B cell (primary cell): ENCODE measurements around the gene LRRC36. TPM values are rescaled to one million over a fixed set of nuclear protein-coding genes. Genes with fewer than 3 reads are reported as not detected.

Experiments used
- ATAC-seq: fragments of 200-7000 bp; cut with Tn5 transposase; one replicate; pipeline ENCODE4 v1.10.0; 2021; ENCODE audit warnings: low read depth, mild to moderate bottlenecking, moderate number of reproducible peaks, moderate library complexity
- CTCF ChIA-PET: fragments of 350-600 bp; sonication (Branson Sonifier 250); formaldehyde crosslinking; loops from one replicate; lab custom pipeline; 2021; ENCODE audit warnings: antibody characterized with exemption, inconsistent platforms; lab: Charles Lee
- POLR2A ChIA-PET: fragments of 350-600 bp; sonication (Branson Sonifier 250); formaldehyde crosslinking; loops from one replicate; lab custom pipeline; 2021; ENCODE audit warnings: antibody characterized with exemption; lab: Charles Lee
- DNase-seq: peaks from one replicate; pipeline ENCODE4 v3.0.0; 2013
- H2AFZ ChIP-seq: 2 replicates; pipeline ENCODE4 v1.6.1; 2012; ENCODE audit warnings: mild to moderate bottlenecking, low read depth, low read length; ENCODE audit not compliant: insufficient read depth, poor library complexity, severe bottlenecking
- H3K27ac ChIP-seq, 2 donors: 1 replicate in 1 of 2; 2 replicates in 1 of 2; pipeline ENCODE4 v1.5.1; 2012 to 2013; ENCODE audit warnings: low read length in 2 of 2, mild to moderate bottlenecking in 2 of 2, moderate library complexity in 1 of 2
- H3K27me3 ChIP-seq, 4 experiments: fragments of 200-600 bp in 1 of 4; sonication (generic) in 1 of 4; replicated peaks in 1 of 4; 1 replicate in 2 of 4; 2 replicates in 2 of 4; pipeline versions ENCODE4 v1.6.1 to v1.7.0; 2013 to 2016; ENCODE audit warnings: low read length in 3 of 4, mild to moderate bottlenecking in 2 of 4, mixed read lengths in 1 of 4, moderate library complexity in 1 of 4; ENCODE audit not compliant: insufficient read depth in 4 of 4, control insufficient read depth in 3 of 4; ENCODE audit errors: control extremely low read depth in 1 of 4
- H3K36me3 ChIP-seq, 2 experiments: replicated peaks in 1 of 2; 1 replicate in 1 of 2; 2 replicates in 1 of 2; pipeline versions ENCODE4 v1.6.1 to v1.7.1; 2013; ENCODE audit warnings: low read length in 1 of 2; ENCODE audit not compliant: insufficient read depth in 2 of 2, control insufficient read depth in 1 of 2; ENCODE audit errors: control extremely low read depth in 1 of 2, extremely low read depth in 1 of 2
- H3K4me1 ChIP-seq, 2 donors: fragments of 200-600 bp in 1 of 2; sonication (generic) in 1 of 2; 1 replicate in 1 of 2; 2 replicates in 1 of 2; pipeline versions ENCODE4 v1.5.1 to v1.6.1; 2013 to 2017; ENCODE audit warnings: low read length in 2 of 2; ENCODE audit not compliant: control insufficient read depth in 2 of 2, insufficient read depth in 2 of 2
- H3K4me2 ChIP-seq: replicated peaks from 2 replicates; pipeline ENCODE3; 2012; ENCODE audit warnings: mild to moderate bottlenecking, low read depth, low read length; ENCODE audit not compliant: poor library complexity, severe bottlenecking
- H3K4me3 ChIP-seq, 5 experiments: fragments of 200-600 bp in 1 of 5; sonication (generic) in 1 of 5; 1 replicate in 3 of 5; 2 replicates in 2 of 5; pipeline versions ENCODE4 v1.5.1 to v1.7.0; 2011 to 2016; ENCODE audit warnings: low read length in 4 of 5, mild to moderate bottlenecking in 4 of 5, low read depth in 2 of 5, control low read depth in 1 of 5, moderate library complexity in 1 of 5; ENCODE audit not compliant: insufficient read depth in 1 of 5; ENCODE audit errors: control extremely low read depth in 1 of 5, extremely low read depth in 1 of 5
- H3K79me2 ChIP-seq: fragments of 200-600 bp; sonication (generic); one replicate; pipeline ENCODE4 v1.6.0; 2016; ENCODE audit warnings: low read length; ENCODE audit not compliant: control insufficient read depth, insufficient read depth
- H3K9ac ChIP-seq: fragments of 200-600 bp; sonication (generic); 2 replicates; pipeline ENCODE4 v1.6.1; 2017; ENCODE audit warnings: mild to moderate bottlenecking, low read length, moderate library complexity
- H3K9me3 ChIP-seq, 3 donors: one replicate each; pipeline versions ENCODE4 v1.6.1 to v1.7.1; 2013; ENCODE audit warnings: low read length in 2 of 3; ENCODE audit not compliant: control insufficient read depth in 2 of 3, insufficient read depth in 1 of 3; ENCODE audit errors: control extremely low read depth in 1 of 3
- H4K20me1 ChIP-seq: 2 replicates; pipeline ENCODE4 v1.6.0; 2012; ENCODE audit warnings: mild to moderate bottlenecking, low read length; ENCODE audit not compliant: insufficient read depth, control insufficient read depth, poor library complexity, severe bottlenecking
- H3K27ac Mint-ChIP-seq: one replicate; pipeline ENCODE4 v1.8.0; 2021; ENCODE audit warnings: mixed read lengths
- H3K27me3 Mint-ChIP-seq: one replicate; pipeline ENCODE4 v1.8.0; 2021; ENCODE audit warnings: mixed read lengths
- H3K4me1 Mint-ChIP-seq: one replicate; pipeline ENCODE4 v1.8.0; 2021; ENCODE audit warnings: mixed read lengths
- H3K4me3 Mint-ChIP-seq: one replicate; pipeline ENCODE4 v1.8.0; 2021; ENCODE audit warnings: mixed read lengths
- H3K9me3 Mint-ChIP-seq: one replicate; pipeline ENCODE4 v1.8.0; 2022; ENCODE audit warnings: mixed read lengths; ENCODE audit not compliant: insufficient read depth
- CTCF ChIP-seq: fragments of 200-600 bp; IDR thresholded peaks from one replicate; pipeline ENCODE4 v1.8.0; 2022; ENCODE audit warnings: antibody characterized with exemption, mild to moderate bottlenecking
- EZH2 ChIP-seq: IDR thresholded peaks from 2 replicates; pipeline ENCODE4 v1.6.1; 2012; ENCODE audit warnings: borderline replicate concordance, low read depth, mild to moderate bottlenecking, moderate library complexity, low read length; ENCODE audit not compliant: insufficient read depth, poor library complexity, severe bottlenecking
- WGBS: methylation state at CpG from one replicate; pipeline ENCODE4 v1.1.5; 2013; ENCODE audit warnings: missing lambda C conversion rate; ENCODE audit not compliant: insufficient coverage; 5-methylcytosine and 5-hydroxymethylcytosine counted together
- intact Hi-C: fragments of 100-400 bp; cut with micrococcal nuclease; formaldehyde crosslinking; loops from one replicate; pipeline ENCODE4 v1.10.0; 2022
- polyA plus RNA-seq: library from polyadenylated mRNA; depleted of rRNA; stranded (reverse); fragments of >200 nt; gene quantifications from 2 replicates; pipeline ENCODE4 v1.2.3, GENCODE V29; 2012
- total RNA-seq, 2 donors: library from RNA; stranded (reverse); fragments of 120-200 nt in 1 of 2; gene quantifications; 1 replicate in 1 of 2; 2 replicates in 1 of 2; pipeline versions ENCODE4 v1.2.3 to v1.2.4, GENCODE V29; 2013 to 2022

Gene LRRC36
- total and polyA plus RNA-seq, 2 donors (not counting 1 experiment from before 2014, with no cell fraction given), result 0.98 TPM; not detected in 1

GRCh38 chr16:67336648-67337047 is 10.0 kb downstream of the LRRC36 start:
- peaks cover 7% of the 10 kb centered on the region for H3K27me3 Mint-ChIP-seq
- no peaks in the 10 kb centered on the region for H3K4me1 Mint-ChIP-seq
- no peaks in the 10 kb centered on the region for H3K9me3 Mint-ChIP-seq
- H3K9ac ChIP-seq, result no peak overlapping the region
- H3K4me3 ChIP-seq, result no peak overlapping the region
- H3K27ac ChIP-seq, result no peak overlapping the region
- ATAC-seq (no peak), DNase-seq (no peak)
- no peaks in the 10 kb centered on the region for H3K4me1 ChIP-seq
- H3K4me2 ChIP-seq, result no peak overlapping the region
- H2AFZ ChIP-seq, result no peak overlapping the region
- H3K27ac Mint-ChIP-seq, result no peak overlapping the region
- H4K20me1 ChIP-seq, result no peaks in the 10 kb centered on the region
- H3K79me2 ChIP-seq, result no peaks in the 10 kb centered on the region
- intact Hi-C loops, result no loop called here
- ChIA-PET CTCF (interaction anchor here (0.7 kb wide), 1 partner anchor 9 kb away, joined by 3 read pairs; no protein-coding TSS in a partner anchor), POLR2A (no interaction called here)
- TF ChIP-seq EZH2 (no peak), CTCF (no peak)
- WGBS, result no CpG with 5 or more reads among the region's 1 CpG
- no peaks in the 10 kb centered on the region for H3K36me3 ChIP-seq
- no peaks in the 10 kb centered on the region for H3K27me3 ChIP-seq
- no peak overlapping the region for H3K4me3 Mint-ChIP-seq
- peaks cover 0 to 12% (median 0%) of the 10 kb centered on the region in 3 donors for H3K9me3 ChIP-seq

GRCh38 chr16:67339453-67339852 is 12.8 kb downstream of the LRRC36 start:
- H3K27me3 Mint-ChIP-seq, result peaks cover 11% of the 10 kb centered on the region
- no peak overlapping the region for H3K4me2 ChIP-seq
- H3K27me3 ChIP-seq, result no peaks in the 10 kb centered on the region
- H3K9me3 Mint-ChIP-seq, result no peaks in the 10 kb centered on the region
- no peak overlapping the region for H3K9ac ChIP-seq
- no peaks in the 10 kb centered on the region for H3K4me1 Mint-ChIP-seq
- H3K4me3 ChIP-seq, result no peak overlapping the region
- H2AFZ ChIP-seq, result no peak overlapping the region
- ATAC-seq (no peak), DNase-seq (peak; percentile 16)
- H3K27ac Mint-ChIP-seq, result no peak overlapping the region
- TF ChIP-seq EZH2, result no peak
- no peaks in the 10 kb centered on the region for H3K4me1 ChIP-seq
- no peaks in the 10 kb centered on the region for H4K20me1 ChIP-seq
- CTCF ChIA-PET, result interaction anchor here (0.9 to 1.5 kb wide), 4 partner anchors 58 to 321 kb away, joined by 3 to 7 read pairs (median 4); no protein-coding TSS in a partner anchor
- intact Hi-C loops, result no loop called here
- H3K27ac ChIP-seq, result no peak overlapping the region
- H3K36me3 ChIP-seq, result no peaks in the 10 kb centered on the region
- peaks cover 0 to 8% (median 0%) of the 10 kb centered on the region in 3 donors for H3K9me3 ChIP-seq
- WGBS, result no CpG with 5 or more reads among the region's 2 CpGs
- no peaks in the 10 kb centered on the region for H3K79me2 ChIP-seq
- H3K4me3 Mint-ChIP-seq, result no peak overlapping the region
- POLR2A ChIA-PET, result no interaction called here
